Activated T-cell treated with anti-CD3 and anti-CD28 coated beads, Interleukin-2, amount 50 U/mL, for 4 hours (primary cell): ENCODE results near the gene ELOVL2. TPM values are rescaled to one million over a fixed set of nuclear protein-coding genes. Genes with fewer than 3 reads are reported as not detected.
A peak's percentile ranks its signal among the peaks of the same experiment; 100 is the strongest.

Experiments used
- ATAC-seq, 2 donors: fragments of 200-7000 bp; cut with Tn5 transposase; one replicate each; pipeline ENCODE4 v1.10.0; 2021
- DNase-seq: peaks from one replicate; pipeline ENCODE4 v3.0.0-alpha.2; 2020
- H3K27me3 Mint-ChIP-seq: one replicate; pipeline ENCODE4 v1.8.0; 2021; ENCODE audit warnings: low read depth, mixed read lengths
- H3K36me3 Mint-ChIP-seq: one replicate; pipeline ENCODE4 v1.8.0; 2022; ENCODE audit warnings: mixed read lengths; ENCODE audit not compliant: insufficient read depth
- H3K4me1 Mint-ChIP-seq: one replicate; pipeline ENCODE4 v1.8.0; 2021; ENCODE audit warnings: low read depth, mixed read lengths
- H3K4me3 Mint-ChIP-seq: one replicate; pipeline ENCODE4 v1.8.0; 2021; ENCODE audit warnings: mild to moderate bottlenecking, moderate library complexity, mixed read lengths
- H3K9me3 Mint-ChIP-seq: one replicate; pipeline ENCODE4 v1.8.0; 2021; ENCODE audit warnings: mixed read lengths
- total RNA-seq, 3 donors: library from RNA; stranded (reverse); gene quantifications; one replicate each; pipeline ENCODE4 v1.2.1, GENCODE V29; 2021

The ELOVL2 gene
- total RNA-seq, 3 donors from 2014 or later = not detected

GRCh38 chr6:10963113-10963512 lies 81.0 kb downstream of the ELOVL2 start:
- Mint-ChIP-seq H3K9me3 (peaks cover 9% of the 10 kb centered on the region), H3K27me3 (peaks cover 18% of the 10 kb centered on the region), H3K4me1 (no peaks in the 10 kb centered on the region), H3K4me3 (no peak overlapping the region), H3K36me3 (no peaks in the 10 kb centered on the region)
- no peak for ATAC-seq
- no peak for DNase-seq

GRCh38 chr6:10962673-10963072 lies 81.4 kb downstream of the ELOVL2 start:
- Mint-ChIP-seq H3K9me3 (peaks cover 5% of the 10 kb centered on the region), H3K4me3 (no peak overlapping the region), H3K4me1 (no peaks in the 10 kb centered on the region), H3K36me3 (no peaks in the 10 kb centered on the region), H3K27me3 (peaks cover 15% of the 10 kb centered on the region)
- DNase-seq (no peak), ATAC-seq (no peak)

GRCh38 chr6:10961837-10962236 lies 82.3 kb downstream of the ELOVL2 start:
- H3K27me3 Mint-ChIP-seq = peaks cover 15% of the 10 kb centered on the region
- no peaks in the 10 kb centered on the region for H3K36me3 Mint-ChIP-seq
- no peaks in the 10 kb centered on the region for H3K4me1 Mint-ChIP-seq
- H3K9me3 Mint-ChIP-seq = peaks cover 4% of the 10 kb centered on the region
- ATAC-seq (no peak), DNase-seq (no peak)
- H3K4me3 Mint-ChIP-seq = no peak overlapping the region

GRCh38 chr6:10960171-10960570 lies 83.9 kb downstream of the ELOVL2 start:
- Mint-ChIP-seq H3K9me3 (peaks cover 4% of the 10 kb centered on the region), H3K4me3 (no peak overlapping the region), H3K36me3 (no peaks in the 10 kb centered on the region), H3K4me1 (no peaks in the 10 kb centered on the region), H3K27me3 (peaks cover 15% of the 10 kb centered on the region)
- ATAC-seq (no peak), DNase-seq (no peak)

- DNase-seq = no peak
- ATAC-seq = no peak
- H3K4me1 Mint-ChIP-seq = peaks cover 1% of the 10 kb centered on the region
- H3K27me3 Mint-ChIP-seq = peaks cover 19% of the 10 kb centered on the region
- peaks cover 4% of the 10 kb centered on the region for H3K9me3 Mint-ChIP-seq
- H3K36me3 Mint-ChIP-seq = no peaks in the 10 kb centered on the region
- H3K4me3 Mint-ChIP-seq = no peak overlapping the region
Observed at GRCh38 chr6:10957414-10957886, 86.7 kb downstream of the ELOVL2 start.

GRCh38 chr6:10956776-10957175 lies 87.3 kb downstream of the ELOVL2 start:
- H3K36me3 Mint-ChIP-seq = no peaks in the 10 kb centered on the region
- peaks cover 1% of the 10 kb centered on the region for H3K4me1 Mint-ChIP-seq
- DNase-seq = no peak
- peaks cover 19% of the 10 kb centered on the region for H3K27me3 Mint-ChIP-seq
- peaks cover 4% of the 10 kb centered on the region for H3K9me3 Mint-ChIP-seq
- no peak for ATAC-seq
- H3K4me3 Mint-ChIP-seq = no peak overlapping the region

GRCh38 chr6:10954590-10955010 lies 89.5 kb downstream of the ELOVL2 start:
- DNase-seq (peak; percentile 32), ATAC-seq (peak; percentile 62 to 71)
- H3K9me3 Mint-ChIP-seq = peaks cover 4% of the 10 kb centered on the region
- no peak overlapping the region for H3K4me3 Mint-ChIP-seq
- peaks cover 1% of the 10 kb centered on the region for H3K4me1 Mint-ChIP-seq
- no peaks in the 10 kb centered on the region for H3K36me3 Mint-ChIP-seq
- H3K27me3 Mint-ChIP-seq = peaks cover 19% of the 10 kb centered on the region

- no peak for DNase-seq
- Mint-ChIP-seq H3K36me3 (no peaks in the 10 kb centered on the region), H3K9me3 (peaks cover 8% of the 10 kb centered on the region), H3K4me1 (peaks cover 1% of the 10 kb centered on the region), H3K27me3 (peaks cover 17% of the 10 kb centered on the region), H3K4me3 (no peak overlapping the region)
- ATAC-seq = no peak
Observed at GRCh38 chr6:10951675-10952282, 92.3 kb downstream of the ELOVL2 start.

GRCh38 chr6:10949579-10950490 lies 94.3 kb downstream of the ELOVL2 start:
- DNase-seq = no peak
- Mint-ChIP-seq H3K36me3 (no peaks in the 10 kb centered on the region), H3K4me1 (peaks cover 1% of the 10 kb centered on the region), H3K4me3 (no peak overlapping the region), H3K9me3 (peaks cover 8% of the 10 kb centered on the region), H3K27me3 (peaks cover 17% of the 10 kb centered on the region)
- no peak for ATAC-seq

GRCh38 chr6:10947966-10948365 lies 96.1 kb downstream of the ELOVL2 start:
- ATAC-seq (no peak), DNase-seq (no peak)
- H3K27me3 Mint-ChIP-seq = peaks cover 11% of the 10 kb centered on the region
- H3K9me3 Mint-ChIP-seq = peaks cover 4% of the 10 kb centered on the region
- no peaks in the 10 kb centered on the region for H3K4me1 Mint-ChIP-seq
- no peak overlapping the region for H3K4me3 Mint-ChIP-seq
- no peaks in the 10 kb centered on the region for H3K36me3 Mint-ChIP-seq

- Mint-ChIP-seq H3K36me3 (no peaks in the 10 kb centered on the region), H3K4me3 (no peak overlapping the region), H3K9me3 (peaks cover 4% of the 10 kb centered on the region), H3K27me3 (peaks cover 9% of the 10 kb centered on the region), H3K4me1 (no peaks in the 10 kb centered on the region)
- ATAC-seq (no peak), DNase-seq (no peak)
Observed at GRCh38 chr6:10945845-10946244, 98.3 kb downstream of the ELOVL2 start.

- ATAC-seq = no peak
- DNase-seq = no peak
- Mint-ChIP-seq H3K4me1 (no peaks in the 10 kb centered on the region), H3K36me3 (no peaks in the 10 kb centered on the region), H3K27me3 (peaks cover 3% of the 10 kb centered on the region), H3K4me3 (no peak overlapping the region), H3K9me3 (no peaks in the 10 kb centered on the region)
Observed at GRCh38 chr6:10939840-10940239, 104.3 kb downstream of the ELOVL2 start.

- ATAC-seq (no peak), DNase-seq (no peak)
- H3K9me3 Mint-ChIP-seq = no peaks in the 10 kb centered on the region
- H3K4me1 Mint-ChIP-seq = no peaks in the 10 kb centered on the region
- no peak overlapping the region for H3K4me3 Mint-ChIP-seq
- H3K27me3 Mint-ChIP-seq = peaks cover 17% of the 10 kb centered on the region
- no peaks in the 10 kb centered on the region for H3K36me3 Mint-ChIP-seq
Observed at GRCh38 chr6:10933126-10933525, 111.0 kb downstream of the ELOVL2 start.
